Activated naive CD8-positive, alpha-beta T cell treated with anti-CD3 and anti-CD28 coated beads, Interleukin-2, amount 50 U/mL, for 16 hours (primary cell): ENCODE measurements around the gene ACTR3C.

Source experiments
- DNase-seq: peaks from one replicate; pipeline ENCODE4 v3.0.0-alpha.2; 2020; ENCODE audit warnings: low read depth, low spot score

ACTR3C gene

DNA sequence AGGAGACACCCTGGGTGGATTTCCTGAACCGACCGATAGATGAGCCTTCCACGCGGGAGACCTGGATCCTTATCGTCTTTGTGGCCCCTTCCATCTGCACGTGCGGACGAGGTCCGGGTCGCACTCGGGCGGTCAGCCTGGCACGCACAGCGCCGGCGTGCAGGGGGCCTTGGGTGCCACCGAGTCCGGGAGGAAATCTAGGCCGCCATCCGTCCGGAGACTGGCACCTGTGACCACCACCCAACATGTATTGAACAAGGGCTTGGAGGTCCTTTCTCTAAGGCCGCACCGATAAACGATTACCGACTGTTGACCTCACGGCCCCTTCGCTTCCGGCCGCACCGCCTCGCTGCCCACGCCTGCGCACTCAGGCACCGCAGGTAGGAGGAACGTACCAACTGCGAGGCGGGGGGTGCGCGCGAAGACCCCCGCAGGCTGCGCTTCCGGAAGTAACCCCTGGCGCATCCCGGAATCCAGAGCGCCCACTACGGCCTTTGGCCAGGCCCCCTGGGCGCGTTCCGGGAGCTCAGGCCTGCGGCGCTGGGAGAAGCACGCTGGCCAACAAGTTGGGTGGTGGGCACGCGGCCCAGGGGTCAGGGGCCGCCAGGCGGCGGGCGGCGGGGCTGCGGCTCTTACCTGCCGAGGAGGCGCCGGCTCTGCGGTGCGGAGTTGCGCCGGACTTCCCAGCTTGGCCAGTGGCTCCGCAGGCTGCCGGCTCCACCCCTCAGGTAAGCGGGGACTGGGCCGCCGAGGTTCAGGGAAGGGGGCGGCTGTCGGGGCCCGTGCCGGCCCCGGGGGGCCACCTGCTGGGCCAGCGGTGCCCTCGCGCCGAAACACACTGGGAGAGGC, at the start of gene ACTR3C, which contains the start of gene LRRC61:
Gene ACTR3C (minus strand): TSS at position 713 of the 849 bp plus-strand sequence. CDS start 28,249 bp downstream, outside the sequence.
Gene LRRC61 (plus strand): TSS at position 523 of the 849 bp plus-strand sequence. CDS start 13,507 bp downstream, outside the sequence.
- DNase-seq: peak; percentile 36

DNA sequence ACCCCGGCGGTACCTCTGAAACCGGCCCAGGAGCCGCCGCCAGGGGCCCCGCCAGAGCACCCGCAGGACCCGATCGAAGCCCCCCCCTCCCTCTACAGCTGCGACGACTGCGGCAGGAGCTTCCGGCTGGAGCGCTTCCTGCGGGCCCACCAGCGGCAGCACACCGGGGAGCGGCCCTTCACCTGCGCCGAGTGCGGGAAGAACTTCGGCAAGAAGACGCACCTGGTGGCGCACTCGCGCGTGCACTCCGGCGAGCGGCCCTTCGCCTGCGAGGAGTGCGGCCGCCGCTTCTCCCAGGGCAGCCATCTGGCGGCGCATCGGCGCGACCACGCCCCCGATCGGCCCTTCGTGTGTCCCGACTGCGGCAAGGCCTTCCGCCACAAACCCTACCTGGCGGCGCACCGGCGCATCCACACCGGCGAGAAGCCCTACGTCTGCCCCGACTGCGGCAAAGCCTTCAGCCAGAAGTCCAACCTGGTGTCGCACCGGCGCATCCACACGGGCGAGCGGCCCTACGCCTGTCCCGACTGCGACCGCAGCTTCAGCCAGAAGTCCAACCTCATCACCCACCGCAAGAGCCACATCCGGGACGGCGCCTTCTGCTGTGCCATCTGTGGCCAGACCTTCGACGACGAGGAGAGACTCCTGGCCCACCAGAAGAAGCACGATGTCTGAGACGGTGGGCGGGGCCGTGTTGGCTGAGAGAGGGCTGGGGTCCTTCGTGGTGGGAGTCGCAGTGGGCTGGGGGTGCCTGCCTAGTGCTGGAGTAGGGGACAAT, 49.1 kb upstream of the ACTR3C start:
- no peak for DNase-seq

DNA sequence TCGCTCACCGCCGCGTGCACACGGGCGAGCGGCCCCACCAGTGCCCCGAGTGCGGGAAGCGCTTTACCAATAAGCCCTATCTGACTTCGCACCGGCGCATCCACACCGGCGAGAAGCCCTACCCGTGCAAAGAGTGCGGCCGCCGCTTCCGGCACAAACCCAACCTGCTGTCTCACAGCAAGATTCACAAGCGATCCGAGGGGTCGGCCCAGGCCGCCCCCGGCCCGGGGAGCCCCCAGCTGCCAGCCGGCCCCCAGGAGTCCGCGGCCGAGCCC, 48.6 kb upstream of the ACTR3C start:
- DNase-seq: no peak

DNA sequence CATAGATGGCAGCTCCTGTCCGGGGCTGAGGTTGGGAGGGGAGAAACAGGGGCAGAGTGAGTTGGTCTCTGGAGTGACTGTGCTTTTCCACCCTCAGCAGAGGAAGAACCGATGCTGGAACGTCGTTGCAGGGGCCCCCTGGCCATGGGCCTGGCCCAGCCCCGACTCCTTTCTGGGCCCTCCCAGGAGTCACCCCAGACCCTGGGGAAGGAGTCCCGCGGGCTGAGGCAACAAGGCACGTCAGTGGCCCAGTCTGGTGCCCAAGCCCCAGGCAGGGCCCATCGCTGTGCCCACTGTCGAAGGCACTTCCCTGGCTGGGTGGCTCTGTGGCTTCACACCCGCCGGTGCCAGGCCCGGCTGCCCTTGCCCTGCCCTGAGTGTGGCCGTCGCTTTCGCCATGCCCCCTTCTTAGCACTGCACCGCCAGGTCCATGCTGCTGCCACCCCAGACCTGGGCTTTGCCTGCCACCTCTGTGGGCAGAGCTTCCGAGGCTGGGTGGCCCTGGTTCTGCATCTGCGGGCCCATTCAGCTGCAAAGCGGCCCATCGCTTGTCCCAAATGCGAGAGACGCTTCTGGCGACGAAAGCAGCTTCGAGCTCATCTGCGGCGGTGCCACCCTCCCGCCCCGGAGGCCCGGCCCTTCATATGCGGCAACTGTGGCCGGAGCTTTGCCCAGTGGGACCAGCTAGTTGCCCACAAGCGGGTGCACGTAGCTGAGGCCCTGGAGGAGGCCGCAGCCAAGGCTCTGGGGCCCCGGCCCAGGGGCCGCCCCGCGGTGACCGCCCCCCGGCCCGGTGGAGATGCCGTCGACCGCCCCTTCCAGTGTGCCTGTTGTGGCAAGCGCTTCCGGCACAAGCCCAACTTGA, 48.0 kb upstream of the ACTR3C start:
- no peak for DNase-seq

DNA sequence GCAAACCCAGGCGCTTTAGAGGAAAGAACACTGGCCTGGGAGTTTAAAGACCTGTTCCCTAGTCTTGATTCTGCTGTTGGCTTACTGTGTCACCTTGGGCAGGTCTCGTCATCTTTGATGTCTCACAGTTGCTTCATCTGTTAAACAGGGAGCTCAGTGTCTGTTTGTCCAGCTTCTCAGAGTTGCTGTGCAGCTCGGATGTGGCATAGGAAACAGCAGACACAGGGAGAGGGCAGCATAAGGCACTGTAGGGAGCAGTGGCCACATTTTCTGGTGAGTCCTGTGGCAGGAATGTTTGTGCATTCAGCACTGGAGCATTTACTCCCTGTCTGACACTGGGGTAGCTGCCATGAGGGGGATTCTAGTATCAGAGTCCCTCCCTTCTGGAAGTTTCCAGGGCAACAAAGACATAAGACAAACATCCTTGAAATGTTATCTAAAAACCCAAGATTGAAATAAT, 47.3 kb upstream of the ACTR3C start:
- no peak for DNase-seq

DNA sequence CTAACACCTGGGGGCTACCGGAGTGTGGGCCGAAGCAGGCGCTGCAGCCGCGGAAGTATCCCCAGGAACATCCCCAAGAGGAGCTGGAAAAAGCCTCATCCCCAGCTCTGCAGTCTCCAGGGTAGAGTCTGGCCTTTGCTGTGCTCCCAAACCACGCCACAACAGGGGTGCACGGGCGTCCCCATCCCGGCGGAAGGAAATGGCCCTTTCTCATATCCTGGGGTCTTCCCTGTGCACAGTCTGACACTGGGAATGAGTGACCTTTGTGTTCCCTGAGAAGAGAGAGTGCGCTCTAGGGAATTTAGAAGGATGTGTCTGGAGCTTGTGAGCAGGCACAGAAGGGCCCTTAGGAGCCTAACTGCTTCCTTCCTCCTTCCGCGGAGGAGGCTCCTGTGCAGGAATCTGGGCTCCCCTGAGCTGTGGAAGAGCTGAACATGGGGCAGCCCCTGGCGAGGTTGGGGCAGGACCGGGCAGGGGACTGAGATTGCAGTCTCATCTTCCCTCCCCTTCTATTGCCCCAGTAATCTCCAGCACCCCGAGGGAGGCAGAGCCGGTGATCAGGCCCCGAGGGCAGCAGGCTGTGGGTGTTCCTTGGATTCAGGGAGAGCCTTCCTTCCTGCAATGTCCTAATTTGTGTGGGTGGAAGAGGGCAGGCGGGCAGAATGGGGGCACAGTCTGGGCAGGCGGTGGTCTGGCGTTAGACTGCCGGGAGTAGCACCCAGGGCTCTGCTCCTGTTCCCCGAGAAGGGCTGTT, 46.6 kb upstream of the ACTR3C start:
- DNase-seq: no peak

DNA sequence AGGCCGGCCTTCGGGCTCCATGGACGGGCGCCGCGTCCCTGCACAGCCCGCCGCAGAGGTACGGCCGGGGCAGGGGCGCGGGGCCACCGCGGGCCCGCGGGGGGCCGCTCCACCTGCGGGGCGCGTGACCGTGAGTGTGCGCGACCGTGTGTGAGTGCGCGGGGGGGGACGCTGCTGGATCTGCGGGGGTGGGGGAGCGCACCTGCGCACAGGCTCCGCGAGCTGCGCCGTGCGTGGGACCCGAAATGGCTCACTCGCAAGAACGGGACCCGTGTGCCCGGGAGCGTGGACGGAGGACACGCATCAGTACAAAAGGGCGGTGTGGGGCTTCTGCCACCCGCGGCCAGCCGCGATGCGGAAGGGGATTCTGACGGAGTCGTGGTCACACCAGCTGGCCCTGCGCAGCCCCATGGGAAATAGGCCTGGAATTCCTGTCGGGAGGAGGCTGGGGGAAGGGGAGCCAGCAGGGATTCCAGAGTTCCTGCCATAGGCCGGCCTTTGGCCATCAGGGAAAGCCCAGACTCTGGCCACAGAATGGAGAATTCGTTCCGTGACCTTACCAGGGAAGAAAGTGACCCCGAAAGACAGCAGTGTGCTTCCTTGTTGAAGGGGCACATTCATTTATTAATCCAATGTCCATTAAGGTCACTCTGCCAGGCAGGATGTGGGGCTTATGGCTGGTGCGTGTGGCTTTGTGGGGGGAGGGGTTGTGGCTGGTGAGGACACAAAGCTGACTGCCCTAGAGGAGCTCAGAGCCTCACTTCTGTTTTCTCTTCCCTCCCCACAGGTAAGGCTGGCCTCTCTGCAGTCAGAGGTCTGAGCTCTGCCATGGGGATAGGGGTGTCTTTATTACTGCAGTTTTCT, 45.8 kb upstream of the ACTR3C start:
- no peak for DNase-seq

DNA sequence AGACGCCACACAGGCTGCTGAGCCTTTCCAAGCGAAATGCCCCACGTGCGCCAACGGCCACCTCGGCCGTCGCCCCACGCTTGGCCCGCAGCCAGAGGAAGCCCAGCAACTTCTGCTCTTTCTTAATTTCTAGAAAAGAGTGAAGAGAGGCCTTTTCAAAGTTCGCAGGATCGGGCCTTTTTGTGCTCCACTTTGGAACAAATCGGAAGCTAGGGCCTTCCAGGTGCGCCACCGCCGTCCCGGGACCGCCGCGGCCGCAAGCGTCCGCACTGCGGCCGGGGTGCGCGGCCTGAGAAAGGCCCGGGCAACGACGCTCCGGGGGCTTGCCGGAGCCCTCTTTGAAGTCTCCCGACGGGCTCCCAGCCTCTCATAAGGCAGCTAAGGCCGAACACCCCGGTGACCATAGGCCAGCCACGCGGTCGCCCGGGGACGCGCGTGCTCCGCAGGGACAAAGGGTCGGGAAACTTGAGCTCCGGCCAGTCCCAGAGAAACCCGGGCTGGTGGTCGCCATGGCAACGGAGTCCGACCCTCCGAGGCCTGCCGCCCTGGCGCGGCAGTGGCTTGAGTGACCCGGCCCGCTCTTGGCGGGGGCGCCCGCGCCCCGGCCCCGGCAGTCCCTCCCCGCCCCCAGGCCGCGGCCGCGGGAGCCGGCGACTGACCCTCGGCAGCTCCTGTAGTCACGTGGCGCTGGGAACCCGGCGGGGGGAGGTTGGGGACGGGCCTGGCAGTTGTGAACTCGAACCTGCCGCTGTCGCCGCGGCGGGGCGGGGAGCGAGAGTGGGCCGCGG, 44.9 kb upstream of the ACTR3C start, which contains the start of gene REPIN1:
Gene REPIN1 (plus strand): TSS at position 727 of the 788 bp plus-strand sequence. CDS start 890 bp downstream, outside the sequence.
- DNase-seq: peak; percentile 66

DNA sequence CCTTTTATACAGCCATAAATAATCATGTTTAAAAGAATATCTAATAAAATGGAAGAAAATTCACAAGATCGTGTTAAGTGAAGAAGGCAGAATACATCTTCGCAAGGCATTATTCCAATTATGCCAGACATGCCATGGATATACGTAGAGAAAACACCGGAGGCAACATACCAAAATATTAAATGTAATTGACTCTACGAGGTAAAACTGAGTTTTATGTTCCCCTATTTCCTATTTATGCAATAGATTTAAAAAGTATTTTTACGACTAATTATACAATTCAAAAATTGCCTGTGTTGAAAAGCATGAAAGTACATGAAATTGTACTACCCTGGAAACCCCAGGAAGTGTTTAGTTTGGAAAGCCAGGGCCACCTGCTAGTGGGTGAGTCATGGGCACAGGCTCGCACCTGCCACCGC, 44.3 kb upstream of the ACTR3C start:
- DNase-seq: no peak

DNA sequence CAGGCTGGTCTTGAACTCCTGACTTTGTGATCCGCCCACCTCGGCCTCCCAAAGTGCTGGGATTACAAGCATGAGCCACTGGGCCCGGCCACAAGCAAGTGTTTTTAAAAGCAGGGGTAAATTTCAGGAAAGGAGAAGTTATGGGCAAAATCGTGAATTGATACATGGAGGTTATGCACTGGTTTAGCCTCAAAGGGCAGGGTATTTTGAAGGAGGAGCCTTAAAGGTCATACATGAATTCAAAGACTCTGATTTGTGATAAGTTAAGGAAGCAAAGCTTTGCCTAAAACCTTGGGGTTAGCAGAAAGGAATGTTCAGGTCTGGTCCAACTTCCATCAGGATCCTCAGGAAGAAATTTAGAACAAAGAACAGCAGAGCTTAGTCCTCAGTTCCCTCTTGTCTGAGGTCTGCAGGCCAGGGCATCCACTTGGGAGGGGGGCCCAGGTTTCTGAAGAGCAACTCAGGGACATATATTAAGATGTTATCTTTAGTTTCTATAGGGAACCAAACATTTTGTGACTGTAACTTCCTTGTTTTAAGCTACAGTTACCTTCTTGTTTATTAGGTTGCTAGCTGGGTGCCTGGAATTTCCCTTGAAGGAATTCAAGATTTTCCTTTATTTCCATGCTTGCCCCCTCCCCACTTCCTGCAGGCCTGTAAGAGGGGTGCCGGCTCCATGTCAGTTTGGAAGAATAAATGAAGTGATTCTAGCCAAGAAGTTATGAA, 42.5 kb upstream of the ACTR3C start:
- DNase-seq: no peak

DNA sequence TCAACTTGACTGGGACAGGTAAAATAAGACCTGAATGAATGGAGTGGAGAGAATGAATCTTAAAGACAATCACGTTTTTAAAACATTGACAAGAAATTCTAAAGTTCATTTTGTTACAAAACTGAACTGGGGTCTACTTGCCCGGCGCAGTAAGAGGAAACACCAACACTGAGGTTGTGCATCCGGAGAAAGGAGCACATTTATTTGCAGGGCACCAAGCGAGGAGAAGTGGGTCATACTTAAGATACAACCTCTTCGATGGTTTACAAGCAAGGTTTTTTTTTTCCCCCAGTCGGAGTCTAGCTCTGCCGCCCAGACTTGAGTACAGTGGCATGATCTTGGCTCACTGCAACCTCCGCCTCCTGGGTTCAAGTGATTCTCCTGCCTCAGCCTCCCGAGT, 41.8 kb upstream of the ACTR3C start:
- DNase-seq: no peak

DNA sequence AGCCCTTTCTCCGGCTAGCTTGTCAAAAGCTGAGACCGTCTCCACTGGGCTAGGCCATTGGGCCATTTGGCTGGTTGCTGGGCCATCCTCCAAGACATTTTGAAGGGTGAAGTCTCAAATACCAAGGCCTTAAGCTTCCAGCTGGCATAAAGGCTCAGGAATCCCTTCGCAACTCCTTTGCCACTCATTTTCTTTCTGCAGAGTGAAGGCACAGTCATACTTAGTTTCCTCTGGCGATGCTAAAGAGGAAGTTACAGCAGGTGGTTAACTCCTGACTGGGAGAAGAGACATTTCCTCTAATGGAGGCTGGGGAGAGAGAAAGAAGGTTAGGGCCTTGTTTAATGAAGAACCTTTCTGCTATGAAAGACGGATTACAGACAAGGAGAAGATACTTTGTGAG, 40.5 kb upstream of the ACTR3C start:
- DNase-seq: no peak

DNA sequence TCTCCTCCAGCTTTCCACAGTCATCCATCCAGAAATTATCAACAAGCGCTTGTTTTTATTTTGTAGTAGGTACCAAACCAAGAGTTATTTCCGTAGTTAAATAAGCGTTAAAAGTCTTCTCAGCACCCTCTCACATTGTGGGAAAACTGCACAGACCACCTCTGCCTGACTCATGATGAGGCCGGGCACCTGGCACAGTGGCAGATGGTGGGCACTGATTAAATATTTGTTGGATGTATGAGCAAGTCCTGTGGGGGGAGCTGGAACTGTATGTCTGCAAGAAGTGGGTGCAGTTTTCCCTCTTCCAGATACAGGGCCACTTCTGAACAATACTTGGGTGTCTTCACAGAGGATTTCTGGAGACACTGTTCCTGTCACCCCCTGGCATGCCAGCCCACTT, 40.0 kb upstream of the ACTR3C start:
- no peak for DNase-seq

DNA sequence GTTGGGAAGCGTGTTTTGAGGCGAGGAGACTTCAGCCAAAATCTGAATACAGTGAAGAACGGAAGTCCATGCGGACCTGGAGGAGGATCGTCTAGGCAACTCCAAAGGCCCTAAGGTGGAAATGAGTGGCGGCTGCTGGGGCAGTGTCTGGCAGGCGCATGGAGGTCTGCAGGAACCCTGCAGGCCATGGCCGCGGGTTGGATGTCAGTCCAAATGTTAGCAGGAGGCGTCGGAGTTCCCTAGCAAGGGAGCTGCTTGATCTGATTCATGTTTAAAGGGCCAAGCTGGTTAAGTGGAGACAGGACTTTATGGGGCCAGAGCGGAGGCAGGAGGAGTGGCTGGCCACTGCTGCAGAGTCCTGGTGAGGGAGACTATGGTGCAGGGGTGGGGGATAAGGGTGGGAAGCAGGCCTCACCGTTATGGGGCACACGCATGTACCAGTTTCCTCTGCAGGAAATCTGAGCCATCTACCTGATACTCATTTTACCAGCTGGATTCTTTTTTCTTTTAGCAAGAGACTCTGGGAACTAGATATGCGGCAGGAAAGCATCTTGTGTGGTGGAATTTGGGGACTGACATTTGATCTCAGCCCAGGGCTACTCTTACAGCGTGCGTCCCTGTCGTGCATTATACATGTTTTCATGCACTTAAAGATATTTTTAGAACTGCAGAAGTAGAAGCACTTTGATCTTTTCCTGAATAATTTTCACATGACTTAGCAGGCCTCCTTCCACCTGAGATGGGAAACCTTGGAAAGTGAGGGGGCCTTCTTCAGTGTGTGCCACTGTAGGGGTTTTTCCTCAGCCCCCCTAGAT, 38.7 kb upstream of the ACTR3C start:
- DNase-seq: no peak

DNA sequence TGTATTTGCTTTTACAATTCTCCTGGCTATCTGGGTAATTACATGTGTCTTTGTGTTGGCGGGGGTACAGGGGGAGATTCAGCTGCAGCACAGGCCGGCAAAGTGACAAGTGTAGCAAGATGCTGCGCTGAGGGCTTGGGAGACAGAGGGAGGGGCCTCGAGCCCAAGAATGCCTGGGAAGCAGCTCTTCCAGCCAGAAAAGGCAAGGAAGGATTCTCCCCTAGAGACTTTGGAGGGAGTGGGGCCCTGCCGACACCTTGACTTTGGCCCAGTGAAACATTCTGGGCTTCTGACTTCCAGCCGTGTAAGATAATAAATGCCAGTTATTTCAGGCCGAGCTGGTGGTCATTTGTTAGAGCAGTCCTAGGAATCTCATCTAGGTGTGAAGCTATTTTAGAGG, 38.1 kb upstream of the ACTR3C start:
- no peak for DNase-seq

DNA sequence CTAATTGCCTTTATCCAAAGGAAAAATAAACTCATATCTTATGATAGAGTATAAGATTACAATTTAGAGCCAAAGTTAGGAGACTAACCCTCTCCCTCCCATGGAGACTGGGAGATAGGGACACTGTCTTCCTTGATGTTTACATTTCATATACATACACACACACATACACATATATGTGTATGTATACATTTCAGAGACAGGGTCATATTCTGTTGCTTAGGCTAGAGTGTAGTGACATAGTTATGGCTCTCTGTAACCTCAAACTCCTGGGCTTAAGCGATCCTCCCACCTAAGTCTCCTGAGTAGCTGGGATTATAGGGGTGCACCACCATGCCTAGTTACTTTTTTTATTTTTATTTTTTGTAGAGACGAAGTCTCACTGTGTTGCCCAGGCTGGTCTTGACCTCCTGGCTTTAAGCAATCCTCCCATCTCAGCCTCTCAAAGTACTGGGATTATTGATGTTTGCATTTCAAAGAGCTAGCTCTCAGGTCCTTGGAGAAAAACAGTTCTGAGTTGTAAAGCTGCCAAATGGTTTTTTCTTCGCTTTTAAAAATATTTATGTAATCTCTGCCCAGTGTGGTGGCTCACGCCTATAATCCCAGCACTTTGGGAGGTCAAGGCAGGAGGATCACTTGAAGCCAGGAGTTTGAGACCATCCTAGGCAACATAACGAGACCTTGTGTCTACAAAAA, 37.2 kb upstream of the ACTR3C start:
- no peak for DNase-seq
